GM23338 (cell line): ENCODE data around the gene CBFA2T3.

Source experiments
- CREB1 ChIP-seq: fragments of 250-450 bp; sonication (Bioruptor Pico); IDR thresholded peaks from 2 replicates; pipeline ENCODE4 v1.5.0; 2020; ENCODE audit warnings: low read depth, mild to moderate bottlenecking, moderate library complexity
- CTCF ChIP-seq, 2 experiments: fragments of 200-600 bp in 1 of 2; sonication (generic) in 1 of 2; conservative IDR thresholded peaks; 2 replicates each; pipeline versions ENCODE4 v1.5.1 to v1.6.1; 2016 to 2017; ENCODE audit warnings: antibody characterized with exemption in 2 of 2, low read depth in 2 of 2, mild to moderate bottlenecking in 2 of 2, moderate library complexity in 1 of 2
- EZH2 ChIP-seq: fragments of 200-600 bp; sonication (generic); IDR thresholded peaks from one replicate; pipeline ENCODE4 v1.8.0; 2017; ENCODE audit warnings: antibody characterized with exemption, mild to moderate bottlenecking, low read depth; ENCODE audit not compliant: unreplicated experiment
- EZH2phosphoT487 ChIP-seq: fragments of 200-600 bp; sonication (generic); IDR thresholded peaks from one replicate; pipeline ENCODE4 v1.8.1; 2018; ENCODE audit warnings: antibody characterized with exemption; ENCODE audit not compliant: unreplicated experiment
- JUNB ChIP-seq: IDR thresholded peaks from one replicate; pipeline ENCODE4 v1.6.1; 2016; ENCODE audit warnings: antibody characterized with exemption; ENCODE audit not compliant: unreplicated experiment
- POLR2AphosphoS5 ChIP-seq: IDR thresholded peaks from 2 replicates; pipeline ENCODE4 v1.6.1; 2016; ENCODE audit warnings: antibody characterized with exemption, low read depth
- REST ChIP-seq: IDR thresholded peaks from one replicate; pipeline ENCODE4 v1.6.1; 2018; ENCODE audit warnings: antibody characterized with exemption; ENCODE audit not compliant: unreplicated experiment

GRCh38 chr16:89000207-89000959 lies 23.4 kb upstream of the CBFA2T3 start:
- no peak for TF ChIP-seq CTCF (conservative IDR thresholded peaks at IDR 0.05; ENCODE audit: low read depth in 2 of 2)
- TF ChIP-seq REST, result no peak
- no peak for TF ChIP-seq EZH2
- TF ChIP-seq POLR2AphosphoS5, result no peak
- TF ChIP-seq JUNB, result no peak
- TF ChIP-seq CREB1 (CRISPR knock-in tag), result no peak
- TF ChIP-seq EZH2phosphoT487, result no peak
